ENCODE results near the gene CACNB4.
"Not testable (repeated sequence)": the region's sequence is repeated elsewhere in the genome, so short reads cannot be mapped to it uniquely, and the experiment has no call there.

Gene CACNB4

GRCh38 chr2:152024477-152024876 lies 74.4 kb downstream of the CACNB4 start:
- Histone ChIP-seq H3K27ac (ENCODE audit: low read length) (no peak overlapping the region), H3K4me3 (ENCODE audit: low read length) (no peak overlapping the region), H3K4me1 (ENCODE audit: control insufficient read depth, insufficient read depth, low read length) (no peaks in the 10 kb centered on the region), H3K9me3 (ENCODE audit: control insufficient read depth, insufficient read depth, low read length) (no peaks in the 10 kb centered on the region), H3K27me3 (ENCODE audit: control insufficient read depth, insufficient read depth, low read length) (no peaks in the 10 kb centered on the region), H3K36me3 (ENCODE audit: control insufficient read depth, insufficient read depth, low read length) (no peaks in the 10 kb centered on the region)
- DNase-seq (ENCODE audit: low read depth, low spot score) = no peak
- no CpG with 5 or more reads among the region's 2 CpGs for WGBS (ENCODE audit: insufficient coverage, insufficient read length)

DNA sequence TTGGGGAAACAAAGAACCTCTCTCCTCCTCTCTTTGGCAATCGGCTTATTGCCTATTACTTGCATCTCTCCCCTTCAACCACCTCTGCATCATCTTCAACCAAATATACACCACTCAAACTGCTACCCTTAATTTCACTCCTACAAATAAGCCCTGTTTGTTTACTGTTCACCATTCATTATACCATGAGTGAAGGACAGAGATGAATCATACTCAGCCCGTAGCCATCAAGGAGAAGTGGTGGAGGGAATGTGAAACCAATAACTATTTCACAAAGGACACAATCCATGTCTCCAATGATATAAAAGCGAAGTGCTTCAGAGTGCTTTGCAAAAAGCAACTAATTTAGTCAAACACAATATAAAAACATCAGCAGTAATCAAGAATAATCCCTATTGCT lies 76.8 kb downstream of the CACNB4 start:
- H3K4me3 ChIP-seq (ENCODE audit: low read length) = no peak overlapping the region
- no peak for DNase-seq (ENCODE audit: low read depth, low spot score)
- H3K36me3 ChIP-seq (ENCODE audit: control insufficient read depth, insufficient read depth, low read length) = no peaks in the 10 kb centered on the region
- no CpG with 5 or more reads among the region's 3 CpGs for WGBS (ENCODE audit: insufficient coverage, insufficient read length)
- no peak overlapping the region for H3K27ac ChIP-seq (ENCODE audit: low read length)
- no peaks in the 10 kb centered on the region for H3K27me3 ChIP-seq (ENCODE audit: control insufficient read depth, insufficient read depth, low read length)
- no peaks in the 10 kb centered on the region for H3K4me1 ChIP-seq (ENCODE audit: control insufficient read depth, insufficient read depth, low read length)
- H3K9me3 ChIP-seq (ENCODE audit: control insufficient read depth, insufficient read depth, low read length) = no peaks in the 10 kb centered on the region

- not testable (repeated sequence) for H3K27me3 ChIP-seq (ENCODE audit: control insufficient read depth, insufficient read depth, low read length); DNase-seq (ENCODE audit: low read depth, low spot score); H3K36me3 ChIP-seq (ENCODE audit: control insufficient read depth, insufficient read depth, low read length); H3K9me3 ChIP-seq (ENCODE audit: control insufficient read depth, insufficient read depth, low read length); H3K4me1 ChIP-seq (ENCODE audit: control insufficient read depth, insufficient read depth, low read length); H3K27ac ChIP-seq (ENCODE audit: low read length); H3K4me3 ChIP-seq (ENCODE audit: low read length)
- no CpG with 5 or more reads among the region's 11 CpGs for WGBS (ENCODE audit: insufficient coverage, insufficient read length)
Observed at GRCh38 chr2:152021001-152021400, 77.8 kb downstream of the CACNB4 start.

- Histone ChIP-seq H3K36me3 (ENCODE audit: control insufficient read depth, insufficient read depth, low read length) (no peaks in the 10 kb centered on the region), H3K9me3 (ENCODE audit: control insufficient read depth, insufficient read depth, low read length) (no peaks in the 10 kb centered on the region), H3K27ac (ENCODE audit: low read length) (no peak overlapping the region), H3K4me1 (ENCODE audit: control insufficient read depth, insufficient read depth, low read length) (no peaks in the 10 kb centered on the region), H3K27me3 (ENCODE audit: control insufficient read depth, insufficient read depth, low read length) (no peaks in the 10 kb centered on the region), H3K4me3 (ENCODE audit: low read length) (no peak overlapping the region)
- DNase-seq (ENCODE audit: low read depth, low spot score) = no peak
Observed at GRCh38 chr2:152019732-152020131, 79.1 kb downstream of the CACNB4 start.

DNA sequence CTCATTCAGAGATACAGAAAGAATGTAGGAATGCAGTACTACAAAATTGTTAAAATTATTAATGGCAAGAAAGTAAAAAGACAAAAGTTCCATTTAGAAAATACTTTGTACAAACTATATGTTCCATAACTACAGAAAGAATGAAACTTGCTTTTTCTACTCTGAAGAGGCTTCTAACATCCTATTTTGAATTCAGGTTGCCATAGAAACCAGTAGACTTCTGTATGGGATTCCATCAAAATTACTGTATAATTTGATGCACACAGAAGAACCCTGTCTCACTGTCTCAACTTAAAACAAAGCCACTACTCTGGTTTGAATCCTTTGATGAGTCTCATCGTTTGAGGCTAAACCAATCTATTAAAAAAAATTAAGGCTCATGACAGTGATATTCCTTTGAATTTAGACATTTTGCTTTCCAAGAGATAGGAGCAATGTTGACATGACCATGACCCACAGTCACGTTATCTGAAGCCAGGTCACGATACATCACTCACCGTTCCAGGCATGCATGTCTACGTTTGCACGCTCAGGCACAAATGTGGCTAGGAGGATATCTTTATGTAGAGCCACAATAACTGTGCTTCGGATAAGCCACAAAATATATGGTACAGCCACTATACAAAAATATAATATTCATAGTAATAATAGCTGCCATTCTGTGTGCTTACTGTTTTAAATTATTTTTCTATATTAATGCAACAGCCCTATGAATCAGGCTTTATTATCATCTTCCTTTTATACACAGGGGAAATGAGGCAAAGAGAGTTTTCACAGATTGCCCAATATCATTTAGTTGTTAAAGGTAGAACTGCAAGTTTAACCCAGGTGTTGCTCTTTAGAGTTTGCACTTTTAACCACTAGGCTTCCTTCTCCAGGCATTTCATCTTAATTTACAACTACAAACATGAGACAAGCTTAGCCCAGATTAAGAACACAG lies 82.4 kb downstream of the CACNB4 start:
- no CpG with 5 or more reads among the region's 7 CpGs for WGBS (ENCODE audit: insufficient coverage, insufficient read length)
- Histone ChIP-seq H3K27me3 (ENCODE audit: control insufficient read depth, insufficient read depth, low read length) (no peaks in the 10 kb centered on the region), H3K4me1 (ENCODE audit: control insufficient read depth, insufficient read depth, low read length) (no peaks in the 10 kb centered on the region), H3K9me3 (ENCODE audit: control insufficient read depth, insufficient read depth, low read length) (no peaks in the 10 kb centered on the region), H3K4me3 (ENCODE audit: low read length) (no peak overlapping the region), H3K36me3 (ENCODE audit: control insufficient read depth, insufficient read depth, low read length) (no peaks in the 10 kb centered on the region), H3K27ac (ENCODE audit: low read length) (no peak overlapping the region)
- DNase-seq (ENCODE audit: low read depth, low spot score) = no peak

DNA sequence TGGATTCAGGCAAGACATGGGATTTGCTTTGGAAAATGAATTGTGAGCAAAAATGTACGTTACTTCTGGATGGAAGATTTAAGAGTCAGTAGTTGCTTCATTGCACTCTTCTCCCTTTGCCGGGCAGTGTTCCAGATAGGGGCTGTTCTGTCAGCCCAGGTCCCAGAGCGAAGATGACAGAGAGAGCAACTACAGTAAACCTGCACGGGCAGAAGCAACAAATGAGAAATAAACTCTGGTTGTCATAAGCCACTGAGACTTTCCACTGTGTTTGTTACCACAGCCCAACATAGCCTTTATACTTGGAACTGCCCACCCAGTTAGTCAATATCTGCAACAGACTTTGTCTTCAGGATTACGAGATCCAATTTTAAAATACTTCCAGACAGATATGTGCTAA lies 83.3 kb downstream of the CACNB4 start:
- DNase-seq (ENCODE audit: low read depth, low spot score) = no peak
- Histone ChIP-seq H3K9me3 (ENCODE audit: control insufficient read depth, insufficient read depth, low read length) (no peaks in the 10 kb centered on the region), H3K27me3 (ENCODE audit: control insufficient read depth, insufficient read depth, low read length) (no peaks in the 10 kb centered on the region), H3K4me3 (ENCODE audit: low read length) (no peak overlapping the region), H3K27ac (ENCODE audit: low read length) (no peak overlapping the region), H3K4me1 (ENCODE audit: control insufficient read depth, insufficient read depth, low read length) (no peaks in the 10 kb centered on the region), H3K36me3 (ENCODE audit: control insufficient read depth, insufficient read depth, low read length) (no peaks in the 10 kb centered on the region)
- no CpG with 5 or more reads among the region's 5 CpGs for WGBS (ENCODE audit: insufficient coverage, insufficient read length)

GRCh38 chr2:152012697-152013096 lies 86.1 kb downstream of the CACNB4 start:
- DNase-seq (ENCODE audit: low read depth, low spot score) = no peak
- Histone ChIP-seq H3K36me3 (ENCODE audit: control insufficient read depth, insufficient read depth, low read length) (no peaks in the 10 kb centered on the region), H3K4me1 (ENCODE audit: control insufficient read depth, insufficient read depth, low read length) (no peaks in the 10 kb centered on the region), H3K27me3 (ENCODE audit: control insufficient read depth, insufficient read depth, low read length) (no peaks in the 10 kb centered on the region), H3K4me3 (ENCODE audit: low read length) (no peak overlapping the region), H3K27ac (ENCODE audit: low read length) (no peak overlapping the region), H3K9me3 (ENCODE audit: control insufficient read depth, insufficient read depth, low read length) (no peaks in the 10 kb centered on the region)
- WGBS (ENCODE audit: insufficient coverage, insufficient read length) = no CpG with 5 or more reads among the region's 1 CpG

DNA sequence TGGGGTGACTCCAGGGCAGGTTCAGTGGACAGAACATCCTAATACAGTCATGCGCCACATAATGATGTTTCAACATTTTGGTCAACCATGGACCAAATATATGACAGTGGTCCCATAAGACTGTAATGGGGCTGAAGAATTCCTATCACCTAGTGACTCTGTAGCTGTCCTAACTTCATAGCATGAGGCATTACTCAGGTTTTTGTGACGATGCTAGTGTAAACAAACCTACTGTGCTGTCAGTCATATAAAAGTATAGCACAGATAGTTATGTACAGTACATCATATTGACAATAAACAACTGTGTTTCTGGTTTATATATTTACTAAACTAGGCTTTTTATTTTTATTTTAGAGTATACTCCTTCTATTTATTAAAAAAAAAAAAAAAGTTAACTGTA lies 87.1 kb downstream of the CACNB4 start:
- Histone ChIP-seq H3K9me3 (ENCODE audit: control insufficient read depth, insufficient read depth, low read length) (no peaks in the 10 kb centered on the region), H3K4me1 (ENCODE audit: control insufficient read depth, insufficient read depth, low read length) (no peaks in the 10 kb centered on the region), H3K4me3 (ENCODE audit: low read length) (no peak overlapping the region), H3K36me3 (ENCODE audit: control insufficient read depth, insufficient read depth, low read length) (no peaks in the 10 kb centered on the region), H3K27ac (ENCODE audit: low read length) (no peak overlapping the region), H3K27me3 (ENCODE audit: control insufficient read depth, insufficient read depth, low read length) (no peaks in the 10 kb centered on the region)
- DNase-seq (ENCODE audit: low read depth, low spot score) = no peak
- WGBS (ENCODE audit: insufficient coverage, insufficient read length) = no CpG with 5 or more reads among the region's 2 CpGs

DNA sequence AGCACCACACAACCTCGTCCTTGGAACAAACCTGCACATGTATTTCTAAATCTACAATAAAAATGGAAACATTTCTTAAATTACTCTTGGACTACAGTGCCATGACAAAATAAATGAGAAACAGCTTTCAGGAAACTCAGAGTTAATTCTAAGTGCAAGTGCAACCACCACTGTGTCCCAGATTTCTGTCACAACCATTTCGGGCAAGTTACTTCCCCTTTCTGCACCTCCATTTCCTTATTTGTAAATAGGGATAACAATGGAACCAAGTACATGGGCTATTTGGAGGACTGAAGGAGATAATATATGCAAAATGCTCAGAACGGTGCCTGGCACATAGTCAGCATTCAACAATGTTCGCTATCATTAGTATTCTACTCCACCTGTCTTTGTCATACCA lies 93.2 kb downstream of the CACNB4 start:
- H3K36me3 ChIP-seq (ENCODE audit: control insufficient read depth, insufficient read depth, low read length) = no peaks in the 10 kb centered on the region
- no peaks in the 10 kb centered on the region for H3K9me3 ChIP-seq (ENCODE audit: control insufficient read depth, insufficient read depth, low read length)
- no CpG with 5 or more reads among the region's 4 CpGs for WGBS (ENCODE audit: insufficient coverage, insufficient read length)
- H3K4me3 ChIP-seq (ENCODE audit: low read length) = no peak overlapping the region
- no peak overlapping the region for H3K27ac ChIP-seq (ENCODE audit: low read length)
- H3K27me3 ChIP-seq (ENCODE audit: control insufficient read depth, insufficient read depth, low read length) = no peaks in the 10 kb centered on the region
- DNase-seq (ENCODE audit: low read depth, low spot score) = no peak
- H3K4me1 ChIP-seq (ENCODE audit: control insufficient read depth, insufficient read depth, low read length) = peaks cover 4% of the 10 kb centered on the region

GRCh38 chr2:152003283-152003682 lies 95.6 kb downstream of the CACNB4 start:
- WGBS (ENCODE audit: insufficient coverage, insufficient read length) = no CpG with 5 or more reads among the region's 5 CpGs
- not testable (repeated sequence) for H3K27ac ChIP-seq (ENCODE audit: low read length); H3K27me3 ChIP-seq (ENCODE audit: control insufficient read depth, insufficient read depth, low read length); H3K4me3 ChIP-seq (ENCODE audit: low read length); H3K9me3 ChIP-seq (ENCODE audit: control insufficient read depth, insufficient read depth, low read length); DNase-seq (ENCODE audit: low read depth, low spot score); H3K4me1 ChIP-seq (ENCODE audit: control insufficient read depth, insufficient read depth, low read length); H3K36me3 ChIP-seq (ENCODE audit: control insufficient read depth, insufficient read depth, low read length)

- Histone ChIP-seq H3K4me3 (ENCODE audit: low read length) (no peak overlapping the region), H3K36me3 (ENCODE audit: control insufficient read depth, insufficient read depth, low read length) (no peaks in the 10 kb centered on the region), H3K4me1 (ENCODE audit: control insufficient read depth, insufficient read depth, low read length) (peaks cover 3% of the 10 kb centered on the region), H3K27me3 (ENCODE audit: control insufficient read depth, insufficient read depth, low read length) (no peaks in the 10 kb centered on the region), H3K27ac (ENCODE audit: low read length) (no peak overlapping the region), H3K9me3 (ENCODE audit: control insufficient read depth, insufficient read depth, low read length) (no peaks in the 10 kb centered on the region)
- no CpG with 5 or more reads among the region's 6 CpGs for WGBS (ENCODE audit: insufficient coverage, insufficient read length)
- DNase-seq (ENCODE audit: low read depth, low spot score) = peak; percentile 67
Observed at GRCh38 chr2:151999053-151999452, 99.8 kb downstream of the CACNB4 start.

Measured in iPS DF 6.9 (cell line).